Smooth muscle cell (in vitro differentiated cells): Measurements from ENCODE around the gene DDB1. TPM values are rescaled to one million over a fixed set of nuclear protein-coding genes. Genes with fewer than 3 reads are reported as not detected.

Source experiments
- DNase-seq: peaks from one replicate; lab custom pipeline; 2025; ENCODE audit not compliant: unreplicated experiment; lab: John Stamatoyannopoulos, UW
- H2AFZ ChIP-seq: fragments of 200-600 bp; sonication (generic); 2 replicates; pipeline ENCODE4 v1.6.0; 2016; ENCODE audit warnings: antibody characterized with exemption, low read depth, mild to moderate bottlenecking
- H3F3A ChIP-seq: fragments of 200-600 bp; sonication (generic); 2 replicates; pipeline ENCODE4 v1.6.0; 2017; ENCODE audit warnings: antibody characterized with exemption, low read depth
- H3K27ac ChIP-seq: fragments of 200-600 bp; sonication (generic); 2 replicates; pipeline ENCODE4 v1.5.1; 2016; ENCODE audit warnings: low read depth, mild to moderate bottlenecking
- H3K27me3 ChIP-seq: fragments of 200-600 bp; sonication (generic); 2 replicates; pipeline ENCODE4 v1.6.1; 2016; ENCODE audit warnings: low read depth, mild to moderate bottlenecking
- H3K36me3 ChIP-seq: fragments of 200-600 bp; sonication (generic); 2 replicates; pipeline ENCODE4 v1.5.1; 2016; ENCODE audit warnings: low read depth
- H3K4me1 ChIP-seq: fragments of 200-600 bp; sonication (generic); 2 replicates; pipeline ENCODE4 v1.5.1; 2016; ENCODE audit warnings: low read depth
- H3K4me2 ChIP-seq: fragments of 200-600 bp; sonication (generic); 2 replicates; pipeline ENCODE4 v1.6.0; 2016; ENCODE audit warnings: mild to moderate bottlenecking
- H3K4me3 ChIP-seq: fragments of 200-600 bp; sonication (generic); 2 replicates; pipeline ENCODE4 v1.5.1; 2016; ENCODE audit warnings: mild to moderate bottlenecking
- H3K79me2 ChIP-seq: fragments of 200-600 bp; sonication (generic); 2 replicates; pipeline ENCODE4 v1.6.0; 2016; ENCODE audit warnings: low read depth, mild to moderate bottlenecking
- H3K9ac ChIP-seq: fragments of 200-600 bp; sonication (generic); 2 replicates; pipeline ENCODE4 v1.6.0; 2016; ENCODE audit warnings: low read depth
- H3K9me3 ChIP-seq: fragments of 200-600 bp; sonication (generic); replicated peaks from 2 replicates; pipeline ENCODE4 v1.5.1; 2016; ENCODE audit warnings: low read depth
- H4K20me1 ChIP-seq: fragments of 200-600 bp; sonication (generic); 2 replicates; pipeline ENCODE4 v1.6.0; 2016; ENCODE audit warnings: low read depth
- WGBS: methylation state at CpG from one replicate; pipeline ENCODE4 v1.1.7; 2016; ENCODE audit warnings: low lambda C conversion rate; 5-methylcytosine and 5-hydroxymethylcytosine counted together
- polyA plus RNA-seq: library from polyadenylated mRNA; unstranded; fragments of >200 nt; fragmentation: Nextera tagmentation; extraction: Ambion mirVana; gene quantifications from 2 replicates; pipeline ENCODE4 v1.2.1, GENCODE V29; 2016
- total RNA-seq: library from RNA; depleted of rRNA; stranded (reverse); fragments of >200 nt; gene quantifications from 2 replicates; pipeline ENCODE4 v1.2.3, GENCODE V29; 2014
- TF ChIP-seq, protein P1 (sequence below): fragments of 200-600 bp; sonication (generic); IDR thresholded peaks from 2 replicates; pipeline ENCODE4 v1.5.1; 2017; ENCODE audit warnings: borderline replicate concordance, mild to moderate bottlenecking, antibody characterized with exemption; ENCODE audit not compliant: insufficient read depth, poor library complexity, severe bottlenecking

DDB1 gene
- total and polyA plus RNA-seq, 2 experiments from 2014 or later = 143 to 150 TPM

DNA sequence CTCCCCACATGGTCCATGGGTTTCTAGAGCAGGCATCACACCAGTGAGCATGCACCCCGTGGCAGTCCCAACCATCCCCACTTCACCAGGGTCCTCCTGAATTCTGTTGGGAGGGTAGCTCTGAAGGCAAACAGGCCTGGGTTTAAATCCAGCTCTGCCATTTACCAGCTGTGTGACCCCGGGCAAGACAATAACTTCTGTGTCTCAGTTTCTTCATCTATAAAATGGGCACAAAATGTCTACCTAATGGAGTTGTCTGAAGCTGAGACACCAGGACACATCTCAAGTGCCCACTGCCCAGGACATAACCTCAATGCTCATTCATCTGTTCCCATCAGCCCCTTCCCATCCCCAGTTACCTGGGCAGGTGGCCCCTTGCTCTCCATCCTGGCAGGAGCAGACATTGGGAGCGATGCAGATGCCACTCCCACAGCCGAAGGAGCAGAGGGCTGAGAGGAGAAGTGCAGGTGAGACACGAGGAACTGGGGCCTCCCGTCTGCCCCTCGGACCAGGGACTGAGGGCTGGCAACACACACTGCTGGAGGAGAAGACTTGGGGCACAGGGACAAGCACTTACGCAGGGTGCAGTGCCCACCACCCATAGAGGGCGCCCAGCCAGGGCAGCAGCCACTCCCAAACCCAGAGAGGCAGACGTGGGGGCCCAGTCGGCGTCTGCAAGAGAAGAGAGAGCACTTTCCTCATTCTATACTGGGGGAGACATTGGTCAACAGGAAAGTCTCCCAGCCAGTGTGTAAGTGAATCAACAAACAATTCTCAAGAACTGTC is 41.8 kb downstream of the DDB1 start:
- no peaks in the 10 kb centered on the region for H3K36me3 ChIP-seq
- H4K20me1 ChIP-seq = no peaks in the 10 kb centered on the region
- 89% methylated on average over 12 of the region's 12 CpGs for WGBS
- H3K27me3 ChIP-seq = no peaks in the 10 kb centered on the region
- H3F3A ChIP-seq = peaks cover 4% of the 10 kb centered on the region
- DNase-seq = no peak
- H3K9ac ChIP-seq = no peak overlapping the region
- TF ChIP-seq, protein P1, sequence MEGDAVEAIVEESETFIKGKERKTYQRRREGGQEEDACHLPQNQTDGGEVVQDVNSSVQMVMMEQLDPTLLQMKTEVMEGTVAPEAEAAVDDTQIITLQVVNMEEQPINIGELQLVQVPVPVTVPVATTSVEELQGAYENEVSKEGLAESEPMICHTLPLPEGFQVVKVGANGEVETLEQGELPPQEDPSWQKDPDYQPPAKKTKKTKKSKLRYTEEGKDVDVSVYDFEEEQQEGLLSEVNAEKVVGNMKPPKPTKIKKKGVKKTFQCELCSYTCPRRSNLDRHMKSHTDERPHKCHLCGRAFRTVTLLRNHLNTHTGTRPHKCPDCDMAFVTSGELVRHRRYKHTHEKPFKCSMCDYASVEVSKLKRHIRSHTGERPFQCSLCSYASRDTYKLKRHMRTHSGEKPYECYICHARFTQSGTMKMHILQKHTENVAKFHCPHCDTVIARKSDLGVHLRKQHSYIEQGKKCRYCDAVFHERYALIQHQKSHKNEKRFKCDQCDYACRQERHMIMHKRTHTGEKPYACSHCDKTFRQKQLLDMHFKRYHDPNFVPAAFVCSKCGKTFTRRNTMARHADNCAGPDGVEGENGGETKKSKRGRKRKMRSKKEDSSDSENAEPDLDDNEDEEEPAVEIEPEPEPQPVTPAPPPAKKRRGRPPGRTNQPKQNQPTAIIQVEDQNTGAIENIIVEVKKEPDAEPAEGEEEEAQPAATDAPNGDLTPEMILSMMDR = no peak
- H3K9me3 ChIP-seq = no peaks in the 10 kb centered on the region
- peaks cover 9% of the 10 kb centered on the region for H3K4me1 ChIP-seq
- no peak overlapping the region for H3K4me3 ChIP-seq
- no peak overlapping the region for H3K4me2 ChIP-seq
- no peak overlapping the region for H3K27ac ChIP-seq
- H2AFZ ChIP-seq = no peak overlapping the region
- H3K79me2 ChIP-seq = no peaks in the 10 kb centered on the region

DNA sequence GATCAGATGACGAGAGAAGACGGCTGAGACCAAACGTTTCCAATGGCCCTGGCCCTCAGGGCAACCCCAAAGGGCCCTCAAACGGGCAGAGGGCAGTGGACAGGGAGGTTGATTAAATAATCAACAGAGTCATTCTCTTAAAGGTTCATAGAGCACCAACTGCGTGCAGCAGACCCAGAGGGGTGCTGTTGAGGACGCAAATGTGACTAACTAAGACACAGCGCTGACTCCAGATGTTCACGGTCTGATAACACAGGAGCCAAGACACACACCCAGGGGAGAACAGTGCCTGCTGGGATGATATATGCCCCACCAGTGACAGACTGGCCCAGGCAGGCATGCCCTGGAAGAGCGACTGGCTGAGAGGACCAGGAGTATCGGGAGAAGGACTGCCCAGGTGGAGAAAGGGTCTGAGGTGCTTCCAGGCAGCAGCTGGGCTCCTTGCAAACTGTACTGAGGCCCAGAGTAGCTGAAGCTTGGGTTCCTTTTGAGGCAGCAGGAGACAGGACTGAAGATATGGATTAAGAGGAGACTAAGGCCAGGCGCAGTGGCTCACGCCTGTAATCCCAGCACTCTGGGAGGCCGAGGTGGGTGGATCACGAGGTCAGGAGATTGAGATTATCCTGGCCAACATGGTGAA is 45.4 kb downstream of the DDB1 start:
- H3K36me3 ChIP-seq = no peaks in the 10 kb centered on the region
- no peaks in the 10 kb centered on the region for H3K27me3 ChIP-seq
- H3K4me3 ChIP-seq = no peak overlapping the region
- no peak overlapping the region for H2AFZ ChIP-seq
- WGBS = 89% methylated on average over 14 of the region's 14 CpGs
- TF ChIP-seq, protein P1 = no peak
- H3K79me2 ChIP-seq = no peaks in the 10 kb centered on the region
- H3K27ac ChIP-seq = no peak overlapping the region
- no peak overlapping the region for H3K9ac ChIP-seq
- H4K20me1 ChIP-seq = no peaks in the 10 kb centered on the region
- DNase-seq = no peak
- H3K9me3 ChIP-seq = no peaks in the 10 kb centered on the region
- no peaks in the 10 kb centered on the region for H3K4me1 ChIP-seq
- H3F3A ChIP-seq = no peaks in the 10 kb centered on the region
- H3K4me2 ChIP-seq = no peak overlapping the region

DNA sequence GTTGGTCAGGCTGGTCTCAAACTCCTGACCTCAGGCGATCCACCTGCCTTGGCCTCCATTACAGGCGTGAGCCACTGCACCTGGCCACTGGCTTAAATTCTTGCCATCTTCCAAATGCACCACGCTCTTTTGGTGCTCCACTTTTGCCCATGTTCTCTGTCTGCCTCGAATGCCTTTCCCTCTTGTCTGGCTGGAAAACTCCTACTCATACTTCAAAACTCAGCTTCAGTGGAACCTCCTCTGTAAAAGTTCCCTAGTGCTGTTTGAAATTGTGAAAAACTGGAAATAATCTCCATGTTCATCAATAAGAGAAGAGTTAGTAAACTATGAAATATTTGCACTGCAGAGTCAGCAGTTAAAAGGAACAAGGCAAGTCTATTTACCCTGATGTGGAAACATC is 49.3 kb downstream of the DDB1 start:
- Histone ChIP-seq H2AFZ (no peak overlapping the region), H4K20me1 (no peaks in the 10 kb centered on the region), H3K79me2 (no peaks in the 10 kb centered on the region), H3K4me3 (no peak overlapping the region), H3K4me2 (no peak overlapping the region), H3K4me1 (no peaks in the 10 kb centered on the region), H3F3A (no peaks in the 10 kb centered on the region), H3K27me3 (no peaks in the 10 kb centered on the region), H3K27ac (no peak overlapping the region), H3K9me3 (no peaks in the 10 kb centered on the region), H3K9ac (no peak overlapping the region), H3K36me3 (no peaks in the 10 kb centered on the region)
- 96% methylated on average over 4 of the region's 4 CpGs for WGBS
- no peak for DNase-seq
- TF ChIP-seq, protein P1 = no peak
